Sciatic nerve (tissue), 2 donors: Measurements from ENCODE around the gene COL6A1. TPM values are rescaled to one million over a fixed set of nuclear protein-coding genes. Genes with fewer than 3 reads are reported as not detected.

Experiments used
- ATAC-seq: fragments of 200-7000 bp; cut with Tn5 transposase; one replicate; pipeline ENCODE4 v1.9.1; 2020; ENCODE audit warnings: mild to moderate bottlenecking, moderate library complexity
- DNase-seq: peaks from one replicate; pipeline ENCODE4 v3.0.0-alpha.2; 2020; ENCODE audit warnings: low spot score
- intact Hi-C: fragments of 100-400 bp; cut with DNase I; formaldehyde crosslinking; loops from one replicate; pipeline ENCODE4 v1.14.2; 2022
- total RNA-seq: library from RNA; stranded (reverse); fragmentation: NEBNext Ultra II Directional; extraction: Animal tissue kit (Norgen Biotek cat#: 25700); gene quantifications from one replicate; pipeline ENCODE4 v1.2.1, GENCODE V29; 2021
- donor health status: DM: no; HTN: no; CAD: no.
- donor health status: DM: no; HTN: no; CAD: no.

Gene COL6A1
- total RNA-seq, 1 donor from 2014 or later: 247 TPM

GRCh38 chr21:45977396-45977795 lies 4.2 kb upstream of the COL6A1 start:
- DNase-seq (peak; percentile 77), ATAC-seq (no peak)
- intact Hi-C loops: no loop called here

- DNase-seq (peak; percentile 64), ATAC-seq (no peak)
- intact Hi-C loops: no loop called here
These were observed 2.4 kb upstream of the COL6A1 start for GRCh38 chr21:45979141-45979631.

DNA sequence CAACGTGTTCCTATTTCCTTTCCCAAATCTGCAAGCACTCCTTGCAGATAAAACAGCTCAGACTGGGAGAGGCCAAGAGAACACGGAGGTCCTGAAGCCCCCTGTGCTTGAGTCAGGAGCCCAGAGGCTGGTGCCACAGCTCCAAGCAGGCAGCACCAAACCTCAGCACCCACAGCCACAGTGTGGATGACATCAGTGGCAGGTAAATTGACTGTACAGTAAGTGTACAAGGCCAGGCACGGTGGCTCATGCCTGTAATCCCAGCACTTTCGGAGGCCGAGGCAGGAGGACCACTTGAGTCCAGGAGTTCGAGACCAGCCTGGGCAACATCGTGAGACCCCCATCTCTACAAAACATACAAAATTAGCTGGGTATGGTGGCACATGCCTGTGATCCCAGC lies 1.9 kb upstream of the COL6A1 start:
- DNase-seq (peak; percentile 42), ATAC-seq (no peak)
- intact Hi-C loops: no loop called here

- no peak for DNase-seq
- intact Hi-C loops: no loop called here
- ATAC-seq: no peak
These were observed 1.3 kb upstream of the COL6A1 start for GRCh38 chr21:45980271-45980670.

GRCh38 chr21:45980697-45981096 lies 873 bp upstream of the COL6A1 start:
- ATAC-seq (no peak), DNase-seq (no peak)
- intact Hi-C loops: no loop called here

DNA sequence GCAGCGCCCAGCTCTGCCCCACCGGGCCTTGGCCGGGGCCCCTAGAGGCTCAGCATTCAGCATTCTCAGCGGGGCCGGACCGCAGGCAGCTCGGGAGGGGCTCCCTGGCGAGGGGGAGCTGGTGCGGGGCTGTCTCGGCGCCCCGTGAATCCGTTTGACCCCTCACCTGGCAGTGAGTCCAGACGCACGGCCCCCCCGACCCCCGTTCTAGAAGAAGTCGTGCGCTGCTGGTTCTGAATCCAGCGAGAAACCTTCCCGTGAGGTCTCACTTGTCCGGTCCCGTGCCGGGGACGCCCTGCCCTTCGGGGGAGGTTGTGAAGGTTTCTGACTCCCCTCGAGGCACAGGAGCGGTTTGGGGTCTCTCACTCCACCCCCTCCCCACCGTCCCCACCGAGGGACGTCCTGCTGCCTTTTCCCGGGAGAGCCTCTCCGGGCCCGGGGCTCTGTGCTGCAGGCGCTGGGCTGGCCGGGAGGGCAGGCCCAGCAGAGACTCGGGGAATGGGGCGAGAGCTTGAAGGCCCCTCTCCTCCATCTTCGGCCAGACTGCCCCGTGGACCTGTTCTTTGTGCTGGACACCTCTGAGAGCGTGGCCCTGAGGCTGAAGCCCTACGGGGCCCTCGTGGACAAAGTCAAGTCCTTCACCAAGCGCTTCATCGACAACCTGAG lies 655 bp downstream of the COL6A1 start:
- intact Hi-C loops: no loop called here
- ATAC-seq (peak; percentile 3), DNase-seq (peak; percentile 74)

- DNase-seq (peak; percentile 63), ATAC-seq (peak; percentile 4)
- intact Hi-C loops: no loop called here
These were observed 1.4 kb downstream of the COL6A1 start for GRCh38 chr21:45982758-45983648.

DNA sequence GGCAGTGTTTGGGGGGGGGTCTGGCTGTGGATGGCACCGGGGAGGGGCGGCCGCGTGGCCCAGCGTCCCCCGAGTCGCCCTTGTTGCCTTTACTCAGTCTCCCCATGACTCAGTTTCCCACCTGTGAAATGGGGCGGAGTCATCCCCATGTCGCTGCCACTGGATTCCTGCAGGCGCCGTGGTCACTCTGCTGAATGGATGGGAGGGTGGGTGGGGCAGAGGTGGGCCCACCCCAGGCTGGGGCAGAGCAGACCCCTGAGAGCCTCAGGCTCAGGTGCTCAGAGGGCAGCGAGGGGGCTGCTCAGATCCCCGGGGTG lies 2.0 kb downstream of the COL6A1 start:
- ATAC-seq (no peak), DNase-seq (no peak)
- intact Hi-C loops: no loop called here

GRCh38 chr21:45983981-45984551 lies 2.5 kb downstream of the COL6A1 start:
- intact Hi-C loops: no loop called here
- ATAC-seq (peak; percentile 6), DNase-seq (peak; percentile 66)

GRCh38 chr21:45984584-45985095 lies 3.1 kb downstream of the COL6A1 start:
- DNase-seq (no peak), ATAC-seq (no peak)
- intact Hi-C loops: no loop called here

DNA sequence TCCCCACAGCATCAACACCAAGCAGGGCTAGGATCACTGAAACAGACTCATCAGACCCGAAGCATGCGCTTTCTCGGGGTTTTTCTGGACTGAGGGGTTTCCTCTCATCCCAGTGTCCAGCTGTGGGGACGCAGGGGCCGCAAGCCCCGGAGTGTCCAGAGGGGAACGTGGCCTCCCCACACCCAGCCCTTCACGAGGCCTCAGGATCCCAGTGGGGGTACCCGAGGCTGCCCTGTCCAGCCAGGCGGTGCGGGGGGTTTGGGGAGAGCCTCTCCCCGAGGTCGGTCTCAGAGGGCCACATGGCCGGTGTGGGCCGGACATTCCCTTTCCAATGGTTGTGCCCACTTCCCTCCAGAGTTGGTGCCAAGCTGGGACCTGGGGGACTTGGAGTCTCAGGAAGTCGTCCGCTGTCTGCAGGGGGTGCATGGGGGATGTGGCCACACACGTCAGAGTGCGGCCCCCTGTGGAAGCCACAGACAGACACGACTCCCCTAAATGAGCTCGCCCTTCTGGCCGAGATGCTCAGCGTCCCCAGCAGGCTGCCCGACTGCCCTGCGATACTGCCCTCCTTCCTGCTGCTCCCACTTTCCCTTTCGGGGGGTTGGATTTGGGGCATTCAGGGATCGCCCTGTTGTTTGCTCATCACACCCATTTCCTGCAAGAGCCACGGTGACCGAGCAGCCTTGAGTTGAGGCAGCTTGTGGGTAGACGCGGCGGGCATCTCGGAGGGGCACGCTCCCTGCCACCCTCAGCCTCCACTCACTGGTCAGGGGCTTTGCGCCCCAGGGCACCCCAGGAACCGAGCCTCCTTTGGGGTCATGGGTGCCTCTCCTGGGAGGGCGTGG lies 4.1 kb downstream of the COL6A1 start:
- DNase-seq (no peak), ATAC-seq (no peak)
- intact Hi-C loops: no loop called here

DNA sequence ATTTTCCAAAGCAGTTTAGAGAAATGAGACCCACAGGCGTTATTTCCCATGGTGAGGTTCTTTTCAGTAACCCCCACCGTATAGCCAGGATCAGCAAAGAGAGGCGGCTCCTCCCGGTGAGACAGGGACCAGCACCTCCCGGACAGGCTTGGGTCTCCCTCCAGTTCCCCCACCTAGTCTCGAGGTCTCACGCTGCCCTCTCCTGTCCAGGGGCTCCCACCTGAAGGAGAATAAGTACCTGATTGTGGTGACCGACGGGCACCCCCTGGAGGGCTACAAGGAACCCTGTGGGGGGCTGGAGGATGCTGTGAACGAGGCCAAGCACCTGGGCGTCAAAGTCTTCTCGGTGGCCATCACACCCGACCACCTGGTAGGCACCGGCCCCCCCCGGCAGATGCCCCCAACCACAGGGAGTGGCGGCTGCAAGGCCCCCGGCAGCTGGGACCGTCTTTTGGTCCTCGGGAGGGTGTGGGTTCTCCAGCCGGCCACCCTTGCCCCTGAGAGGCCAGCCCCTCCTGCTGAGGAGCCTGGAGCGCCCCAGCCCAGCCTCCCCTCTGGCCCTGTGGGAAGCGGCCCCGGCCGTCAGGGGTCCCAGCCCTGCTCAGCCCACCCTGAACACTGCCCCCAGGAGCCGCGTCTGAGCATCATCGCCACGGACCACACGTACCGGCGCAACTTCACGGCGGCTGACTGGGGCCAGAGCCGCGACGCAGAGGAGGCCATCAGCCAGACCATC lies 4.9 kb downstream of the COL6A1 start:
- intact Hi-C loops: no loop called here
- DNase-seq: no peak
- no peak for ATAC-seq

- intact Hi-C loops: no loop called here
- DNase-seq (peak; percentile 59), ATAC-seq (no peak)
These were observed 5.6 kb downstream of the COL6A1 start for GRCh38 chr21:45987121-45987711.

- DNase-seq (no peak), ATAC-seq (no peak)
- intact Hi-C loops: no loop called here
These were observed 7.1 kb downstream of the COL6A1 start for GRCh38 chr21:45988366-45989347.

DNA sequence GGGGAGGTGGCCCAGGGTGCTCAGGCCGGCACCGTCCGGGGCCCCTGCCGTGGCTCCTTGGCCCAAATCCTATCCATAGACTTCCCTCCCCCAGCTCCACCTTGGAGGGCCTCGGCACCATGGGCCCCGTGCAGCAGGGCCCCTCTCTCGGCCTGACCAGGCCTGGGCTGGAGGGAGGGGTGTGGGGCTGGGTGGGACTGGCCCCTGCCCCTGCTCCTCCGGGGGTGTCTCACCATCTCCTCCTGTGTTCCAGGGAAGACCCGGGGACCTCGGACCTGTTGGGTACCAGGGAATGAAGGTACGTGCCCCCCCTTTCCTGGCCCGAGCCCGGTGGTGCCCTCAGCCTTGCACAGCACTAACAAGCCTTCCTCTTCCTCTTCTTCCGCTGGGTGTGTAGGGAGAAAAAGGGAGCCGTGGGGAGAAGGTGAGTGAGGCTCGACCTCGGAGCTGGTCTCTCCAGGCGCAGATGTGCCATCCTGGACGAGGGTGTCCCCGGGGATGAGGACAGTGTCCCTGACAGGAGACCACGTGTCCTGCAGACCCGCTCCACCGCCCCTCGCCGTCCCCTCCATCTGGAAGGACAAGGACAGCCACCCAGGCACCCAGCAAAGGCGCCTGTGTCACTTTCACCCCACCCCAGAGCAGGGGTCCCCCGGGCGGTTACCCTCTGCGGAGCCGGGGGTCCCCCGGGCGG lies 7.9 kb downstream of the COL6A1 start:
- DNase-seq (peak; percentile 62), ATAC-seq (no peak)
- intact Hi-C loops: loop anchor here (10.0 kb wide), 1 partner anchor 55 kb away; no protein-coding TSS in a partner anchor

DNA sequence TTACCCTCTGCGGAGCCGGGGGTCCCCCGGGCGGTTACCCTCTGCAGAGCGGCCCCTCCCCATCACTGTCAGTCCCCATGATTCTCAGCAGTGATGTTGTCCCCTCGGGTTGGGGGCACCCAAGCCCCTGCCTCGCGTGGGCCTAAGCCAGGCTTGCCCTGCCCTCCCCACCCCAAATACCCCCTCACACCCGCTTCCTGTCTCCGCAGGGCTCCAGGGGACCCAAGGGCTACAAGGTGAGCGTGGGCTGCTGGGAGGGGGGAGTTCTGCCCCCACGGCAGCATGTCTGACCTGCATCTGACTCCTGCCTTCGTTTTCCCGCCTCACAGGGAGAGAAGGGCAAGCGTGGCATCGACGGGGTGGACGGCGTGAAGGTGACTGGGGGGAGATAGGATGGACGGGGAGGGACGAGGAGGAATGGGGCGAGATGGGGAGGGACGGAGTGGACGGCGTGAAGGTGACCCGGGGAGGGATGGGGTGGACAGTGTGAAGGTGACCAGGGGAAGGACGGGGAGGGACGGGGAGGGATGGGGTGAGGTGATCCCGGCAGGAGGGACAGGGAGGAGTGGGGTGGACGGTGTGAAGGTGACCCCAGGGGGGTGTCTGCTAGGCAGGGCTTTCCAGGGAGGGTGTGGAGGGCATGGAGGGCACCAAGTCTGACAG lies 8.6 kb downstream of the COL6A1 start:
- DNase-seq (peak; percentile 55), ATAC-seq (no peak)
- intact Hi-C loops: loop anchor here (10.0 kb wide), 1 partner anchor 55 kb away; no protein-coding TSS in a partner anchor
